Fibroblast of gingiva (primary cell): ENCODE measurements around the gene NTF4.
A peak's percentile ranks its signal among the peaks of the same experiment; 100 is the strongest.
"Not testable (repeated sequence)": the region's sequence is repeated elsewhere in the genome, so short reads cannot be mapped to it uniquely, and the experiment has no call there.

Experiments used
- DNase-seq: peaks from one replicate; pipeline ENCODE4 v3.0.0-alpha.2; 2011; ENCODE audit warnings: low read depth

Gene NTF4

GRCh38 chr19:49020931-49021895, 43.4 kb downstream of the NTF4 start:
- peak; percentile 54 for DNase-seq

GRCh38 chr19:49020342-49020741, 44.3 kb downstream of the NTF4 start:
- no peak for DNase-seq

- no peak for DNase-seq
These were observed 45.2 kb downstream of the NTF4 start for GRCh38 chr19:49019242-49019932.

- not testable (repeated sequence) for DNase-seq
These were observed 46.0 kb downstream of the NTF4 start for GRCh38 chr19:49018388-49019241.

- DNase-seq, result peak; percentile 31
These were observed 46.8 kb downstream of the NTF4 start for GRCh38 chr19:49017666-49018351.

GRCh38 chr19:49017041-49017665, 47.5 kb downstream of the NTF4 start, which contains the start of gene LHB:
LHB (minus strand) TSS chr19:49017091; CDS start chr19:49017081, 10 bp downstream.
- no peak for DNase-seq

- no peak for DNase-seq
These were observed 48.4 kb downstream of the NTF4 start for GRCh38 chr19:49016067-49016839.

- no peak for DNase-seq
These were observed 49.8 kb downstream of the NTF4 start for GRCh38 chr19:49014870-49015255.

- DNase-seq, result no peak
These were observed 50.3 kb downstream of the NTF4 start for GRCh38 chr19:49014123-49014869.

- DNase-seq, result no peak
These were observed 53.4 kb downstream of the NTF4 start for GRCh38 chr19:49011194-49011593.
